Neural progenitor cell (in vitro differentiated cells): Measurements from ENCODE around the gene KLHL29. TPM values are rescaled to one million over a fixed set of nuclear protein-coding genes. Genes with fewer than 3 reads are reported as not detected.

Experiments used
- DNase-seq: peaks from one replicate; pipeline ENCODE4 v3.0.0-alpha.2; 2016; ENCODE audit warnings: low spot score
- H2AFZ ChIP-seq: fragments of 200-600 bp; sonication (generic); replicated peaks from 2 replicates; pipeline ENCODE4 v1.6.1; 2016; ENCODE audit warnings: antibody characterized with exemption
- H3F3A ChIP-seq: fragments of 200-600 bp; sonication (generic); 2 replicates; pipeline ENCODE4 v1.6.1; 2016; ENCODE audit warnings: antibody characterized with exemption, low read depth
- H3K27ac ChIP-seq: fragments of 200-600 bp; sonication (generic); 2 replicates; pipeline ENCODE4 v1.5.1; 2016; ENCODE audit warnings: mild to moderate bottlenecking
- H3K27me3 ChIP-seq: fragments of 200-600 bp; sonication (generic); 2 replicates; pipeline ENCODE4 v1.6.1; 2016; ENCODE audit warnings: mild to moderate bottlenecking, moderate library complexity
- H3K36me3 ChIP-seq: fragments of 200-600 bp; sonication (generic); 2 replicates; pipeline ENCODE4 v1.5.1; 2016
- H3K4me1 ChIP-seq: fragments of 200-600 bp; sonication (generic); 2 replicates; pipeline ENCODE4 v1.6.1; 2016; ENCODE audit warnings: mixed run types
- H3K4me2 ChIP-seq: fragments of 200-600 bp; sonication (generic); 2 replicates; pipeline ENCODE4 v1.6.1; 2016
- H3K4me3 ChIP-seq: fragments of 200-600 bp; sonication (generic); 2 replicates; pipeline ENCODE4 v1.5.1; 2016
- H3K79me2 ChIP-seq: fragments of 200-600 bp; sonication (generic); 2 replicates; pipeline ENCODE4 v1.6.1; 2016; ENCODE audit warnings: low read depth
- H3K9ac ChIP-seq: fragments of 200-600 bp; sonication (generic); 2 replicates; pipeline ENCODE4 v1.6.1; 2016
- H3K9me3 ChIP-seq: fragments of 200-600 bp; sonication (generic); 2 replicates; pipeline ENCODE4 v1.5.1; 2016; ENCODE audit warnings: low read depth
- H4K20me1 ChIP-seq: fragments of 200-600 bp; sonication (generic); 2 replicates; pipeline ENCODE4 v1.6.1; 2016; ENCODE audit warnings: low read depth
- H3K27ac Mint-ChIP-seq: 3 replicates; pipeline ENCODE4 v1.8.0; 2021; ENCODE audit warnings: mixed read lengths
- H3K27me3 Mint-ChIP-seq: 2 replicates; pipeline ENCODE4 v1.8.0; 2022; ENCODE audit warnings: low read depth, mild to moderate bottlenecking, inconsistent platforms, moderate library complexity, mixed read lengths; ENCODE audit not compliant: insufficient read depth
- H3K36me3 Mint-ChIP-seq: 3 replicates; pipeline ENCODE4 v1.8.0; 2021; ENCODE audit warnings: mixed read lengths
- H3K4me1 Mint-ChIP-seq: 3 replicates; pipeline ENCODE4 v1.8.0; 2021; ENCODE audit warnings: mixed read lengths
- H3K4me3 Mint-ChIP-seq: 3 replicates; pipeline ENCODE4 v1.8.0; 2021; ENCODE audit warnings: mild to moderate bottlenecking, moderate library complexity, mixed read lengths
- H3K9me3 Mint-ChIP-seq: 3 replicates; pipeline ENCODE4 v1.8.0; 2020; ENCODE audit warnings: mixed read lengths
- EZH2 ChIP-seq: fragments of 200-600 bp; sonication (generic); IDR thresholded peaks from 2 replicates; pipeline ENCODE4 v1.6.1; 2017; ENCODE audit warnings: antibody characterized with exemption, mild to moderate bottlenecking, moderate library complexity
- EZH2phosphoT487 ChIP-seq: fragments of 200-600 bp; sonication (generic); IDR thresholded peaks from 2 replicates; pipeline ENCODE4 v1.6.1; 2017; ENCODE audit warnings: antibody characterized with exemption
- total RNA-seq: library from RNA; depleted of rRNA; stranded (reverse); fragments of >200 nt; gene quantifications from 2 replicates; pipeline ENCODE4 v1.2.3, GENCODE V29; 2015; ENCODE audit warnings: low replicate concordance
- TF ChIP-seq, protein P1 (sequence below): fragments of 200-600 bp; sonication (generic); IDR thresholded peaks from 2 replicates; pipeline ENCODE4 v1.5.1; 2017; ENCODE audit warnings: antibody characterized with exemption, mild to moderate bottlenecking

KLHL29 gene
- total RNA-seq, 1 donor from 2014 or later = 1.6 TPM

DNA sequence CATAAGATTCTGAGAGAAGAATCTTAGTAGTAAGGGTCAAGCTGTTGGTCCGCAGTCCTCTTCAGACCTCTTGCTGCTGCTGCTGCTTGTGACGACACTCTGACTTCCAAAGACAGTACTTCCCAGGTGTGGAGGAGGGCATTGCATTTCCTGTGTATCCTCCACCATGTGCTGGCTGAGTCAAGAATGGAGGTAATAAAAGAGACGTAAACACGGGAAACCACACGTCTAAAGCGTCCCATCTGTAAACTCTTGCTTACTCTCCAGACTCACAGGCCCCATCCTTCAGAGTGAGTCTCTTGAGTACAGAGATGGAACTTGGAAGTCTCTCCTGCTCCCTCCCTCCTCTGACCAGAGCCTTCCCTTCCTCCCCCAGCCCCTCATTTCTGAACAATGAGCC is 25.6 kb downstream of the KLHL29 start:
- H3K79me2 ChIP-seq = no peaks in the 10 kb centered on the region
- no peak overlapping the region for H3K27ac Mint-ChIP-seq
- no peak overlapping the region for H3K27ac ChIP-seq
- no peaks in the 10 kb centered on the region for H3K9me3 Mint-ChIP-seq
- H3K4me1 Mint-ChIP-seq = peaks cover 11% of the 10 kb centered on the region
- H4K20me1 ChIP-seq = no peaks in the 10 kb centered on the region
- H3K9ac ChIP-seq = no peak overlapping the region
- peaks cover 2% of the 10 kb centered on the region for H3F3A ChIP-seq
- no peak overlapping the region for H3K4me3 Mint-ChIP-seq
- no peak overlapping the region for H2AFZ ChIP-seq
- peaks cover 6% of the 10 kb centered on the region for H3K4me1 ChIP-seq
- peaks cover 7% of the 10 kb centered on the region for H3K36me3 Mint-ChIP-seq
- TF ChIP-seq EZH2phosphoT487 (no peak), EZH2 (no peak)
- TF ChIP-seq, protein P1, sequence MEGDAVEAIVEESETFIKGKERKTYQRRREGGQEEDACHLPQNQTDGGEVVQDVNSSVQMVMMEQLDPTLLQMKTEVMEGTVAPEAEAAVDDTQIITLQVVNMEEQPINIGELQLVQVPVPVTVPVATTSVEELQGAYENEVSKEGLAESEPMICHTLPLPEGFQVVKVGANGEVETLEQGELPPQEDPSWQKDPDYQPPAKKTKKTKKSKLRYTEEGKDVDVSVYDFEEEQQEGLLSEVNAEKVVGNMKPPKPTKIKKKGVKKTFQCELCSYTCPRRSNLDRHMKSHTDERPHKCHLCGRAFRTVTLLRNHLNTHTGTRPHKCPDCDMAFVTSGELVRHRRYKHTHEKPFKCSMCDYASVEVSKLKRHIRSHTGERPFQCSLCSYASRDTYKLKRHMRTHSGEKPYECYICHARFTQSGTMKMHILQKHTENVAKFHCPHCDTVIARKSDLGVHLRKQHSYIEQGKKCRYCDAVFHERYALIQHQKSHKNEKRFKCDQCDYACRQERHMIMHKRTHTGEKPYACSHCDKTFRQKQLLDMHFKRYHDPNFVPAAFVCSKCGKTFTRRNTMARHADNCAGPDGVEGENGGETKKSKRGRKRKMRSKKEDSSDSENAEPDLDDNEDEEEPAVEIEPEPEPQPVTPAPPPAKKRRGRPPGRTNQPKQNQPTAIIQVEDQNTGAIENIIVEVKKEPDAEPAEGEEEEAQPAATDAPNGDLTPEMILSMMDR = no peak
- peaks cover 2% of the 10 kb centered on the region for H3K27me3 Mint-ChIP-seq
- no peaks in the 10 kb centered on the region for H3K9me3 ChIP-seq
- H3K4me2 ChIP-seq = no peak overlapping the region
- no peaks in the 10 kb centered on the region for H3K27me3 ChIP-seq
- no peak overlapping the region for H3K4me3 ChIP-seq
- no peaks in the 10 kb centered on the region for H3K36me3 ChIP-seq
- no peak for DNase-seq

DNA sequence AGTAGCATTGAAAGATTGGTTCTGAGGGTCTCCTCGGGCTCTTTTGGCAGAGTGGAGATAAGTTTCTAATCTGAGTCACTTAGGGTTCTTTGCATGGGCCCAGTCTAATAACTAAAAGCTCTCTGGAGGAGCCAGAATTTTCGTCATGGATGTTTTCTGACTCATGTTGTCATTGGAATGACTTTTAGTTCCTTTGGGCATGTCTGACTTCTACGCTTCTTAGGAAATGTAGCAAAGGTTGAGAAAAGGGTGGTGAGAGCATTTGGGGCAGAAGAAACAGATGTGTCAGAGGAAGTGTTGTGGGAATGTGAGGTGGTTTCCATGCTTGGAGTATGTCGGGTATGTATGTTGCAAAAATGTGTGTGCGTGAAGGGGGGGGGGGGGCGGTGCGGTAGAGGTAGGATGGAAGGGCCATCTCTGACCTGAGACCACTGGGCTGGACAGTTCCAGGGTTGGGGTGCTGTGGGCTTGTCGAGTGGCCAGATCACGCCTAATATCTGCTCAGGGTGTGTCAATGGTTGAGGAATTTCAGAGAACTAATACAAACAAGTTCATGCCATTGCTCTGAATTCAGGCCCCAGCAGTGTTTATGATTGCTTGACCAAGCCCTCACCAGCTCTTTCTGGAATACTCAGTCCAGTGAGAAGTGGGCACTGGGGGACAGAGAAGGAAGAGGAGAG is 26.9 kb downstream of the KLHL29 start:
- Histone ChIP-seq H3K4me1 (peaks cover 6% of the 10 kb centered on the region), H3K27me3 (no peaks in the 10 kb centered on the region), H3K4me3 (no peak overlapping the region), H3K36me3 (no peaks in the 10 kb centered on the region), H3K4me2 (no peak overlapping the region), H4K20me1 (no peaks in the 10 kb centered on the region), H3K9me3 (no peaks in the 10 kb centered on the region), H3K27ac (no peak overlapping the region), H3K9ac (no peak overlapping the region), H3F3A (peaks cover 2% of the 10 kb centered on the region), H2AFZ (no peak overlapping the region), H3K79me2 (no peaks in the 10 kb centered on the region)
- TF ChIP-seq EZH2 (no peak), EZH2phosphoT487 (no peak)
- TF ChIP-seq, protein P1 = no peak
- Mint-ChIP-seq H3K27ac (no peak overlapping the region), H3K27me3 (peaks cover 2% of the 10 kb centered on the region), H3K36me3 (peaks cover 6% of the 10 kb centered on the region), H3K4me1 (peaks cover 11% of the 10 kb centered on the region), H3K9me3 (no peaks in the 10 kb centered on the region), H3K4me3 (no peak overlapping the region)
- DNase-seq = no peak

DNA sequence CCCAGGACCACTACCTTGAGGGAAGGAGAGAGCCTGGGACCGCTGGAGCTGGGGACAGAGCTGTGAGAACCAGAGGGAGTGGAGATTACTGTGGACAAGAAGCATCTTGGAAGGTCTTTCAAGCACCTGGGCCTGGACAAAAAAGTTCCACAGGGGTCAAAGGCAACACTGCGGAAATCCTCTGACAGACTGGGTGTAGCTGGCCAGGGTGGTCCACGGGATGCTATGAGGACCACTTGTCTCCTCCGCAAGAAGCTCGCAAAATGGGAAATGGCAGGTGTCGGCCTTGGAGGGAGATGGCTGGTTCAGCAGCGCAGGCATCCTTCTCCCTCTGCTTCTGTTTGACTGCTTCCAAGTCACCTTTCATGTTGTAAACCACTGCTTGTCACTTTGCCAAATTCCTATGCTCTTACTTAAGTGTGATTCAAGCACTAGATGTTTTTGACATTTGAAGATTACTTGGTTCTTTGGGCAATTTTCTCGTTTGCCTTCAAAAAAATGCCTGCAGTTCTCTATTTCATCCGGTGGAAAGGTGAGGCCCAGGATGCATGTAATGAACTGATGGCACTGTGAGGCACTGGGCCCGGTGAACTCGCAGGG is 27.7 kb downstream of the KLHL29 start:
- Mint-ChIP-seq H3K27me3 (peaks cover 2% of the 10 kb centered on the region), H3K36me3 (peaks cover 8% of the 10 kb centered on the region), H3K4me1 (peaks cover 16% of the 10 kb centered on the region), H3K4me3 (no peak overlapping the region), H3K9me3 (no peaks in the 10 kb centered on the region), H3K27ac (no peak overlapping the region)
- H3K27ac ChIP-seq = no peak overlapping the region
- H3K9ac ChIP-seq = no peak overlapping the region
- no peak for DNase-seq
- no peaks in the 10 kb centered on the region for H3K79me2 ChIP-seq
- TF ChIP-seq EZH2 (no peak), EZH2phosphoT487 (no peak)
- TF ChIP-seq, protein P1 = no peak
- no peak overlapping the region for H3K4me2 ChIP-seq
- H3F3A ChIP-seq = peaks cover 2% of the 10 kb centered on the region
- H3K4me3 ChIP-seq = no peak overlapping the region
- no peaks in the 10 kb centered on the region for H4K20me1 ChIP-seq
- no peak overlapping the region for H2AFZ ChIP-seq
- no peaks in the 10 kb centered on the region for H3K36me3 ChIP-seq
- H3K9me3 ChIP-seq = no peaks in the 10 kb centered on the region
- H3K27me3 ChIP-seq = no peaks in the 10 kb centered on the region
- peaks cover 6% of the 10 kb centered on the region for H3K4me1 ChIP-seq
